BLaER1 treated with 17β-estradiol and CSF1 and Interleukin-3, amounts not matched to agents 10 nM and 100 nM (cell line): Measurements from ENCODE around the gene OMP.
A peak's percentile ranks its signal among the peaks of the same experiment; 100 is the strongest.

Experiments used
- H3K27ac ChIP-seq, 11 experiments: shearing (Covaris generic); formaldehyde crosslinking; 2 replicates each; pipeline ENCODE4 v1.8.1; 2022
- H3K27me3 ChIP-seq, 11 experiments: shearing (Covaris generic); formaldehyde crosslinking; 2 replicates each; pipeline ENCODE4 v1.8.1; 2022
- H3K36me3 ChIP-seq, 11 experiments: shearing (Covaris generic); formaldehyde crosslinking; 2 replicates each; pipeline ENCODE4 v1.8.1; 2022
- H3K4me1 ChIP-seq, 10 experiments: shearing (Covaris generic); formaldehyde crosslinking; 2 replicates each; pipeline ENCODE4 v1.8.1; 2022
- H3K4me2 ChIP-seq, 11 experiments: shearing (Covaris generic); formaldehyde crosslinking; 2 replicates each; pipeline ENCODE4 v1.8.1; 2022
- H3K4me3 ChIP-seq, 10 experiments: shearing (Covaris generic); formaldehyde crosslinking; 2 replicates each; pipeline ENCODE4 v1.8.1; 2022
- H3K9ac ChIP-seq, 11 experiments: shearing (Covaris generic); formaldehyde crosslinking; 2 replicates each; pipeline ENCODE4 v1.8.1; 2022
- H3K9me3 ChIP-seq, 11 experiments: shearing (Covaris generic); formaldehyde crosslinking; replicated peaks in 1 of 11; 2 replicates each; pipeline ENCODE4 v1.8.1; 2022
- H4K20me1 ChIP-seq, 11 experiments: shearing (Covaris generic); formaldehyde crosslinking; 2 replicates each; pipeline ENCODE4 v1.8.1; 2022
- Cebpa-rat ChIP-seq, 11 experiments: shearing (Covaris generic); IDR thresholded peaks; 2 replicates each; pipeline ENCODE4 v1.8.1; 2022

OMP gene

GRCh38 chr11:77129069-77129841, 26.6 kb downstream of the OMP start:
- H3K4me2 ChIP-seq: peak overlapping the region in 4 of 11 experiments; percentile 78 to 87 (median 84); a peak in 4 of 22 replicates
- H4K20me1 ChIP-seq: peaks cover 0 to 6% (median 0%) of the 10 kb centered on the region in 11 experiments; a peak in 2 of 22 replicates
- H3K36me3 ChIP-seq: no peaks in the 10 kb centered on the region
- peaks cover 0 to 11% (median 0%) of the 10 kb centered on the region in 11 experiments; a peak in 8 of 22 replicates for H3K9me3 ChIP-seq
- no peak for TF ChIP-seq Cebpa-rat (IDR thresholded peaks at IDR 0.05)
- no peak overlapping the region for H3K9ac ChIP-seq
- H3K4me3 ChIP-seq: no peak overlapping the region
- peaks cover 25 to 83% (median 67%) of the 10 kb centered on the region in 10 experiments for H3K4me1 ChIP-seq
- H3K27ac ChIP-seq: no peak overlapping the region
- H3K27me3 ChIP-seq: no peaks in the 10 kb centered on the region

- H3K4me1 ChIP-seq: peaks cover 25 to 75% (median 61%) of the 10 kb centered on the region in 10 experiments
Observed at GRCh38 chr11:77129842-77130756, 27.5 kb downstream of the OMP start.

GRCh38 chr11:77130763-77131513, 28.3 kb downstream of the OMP start:
- H3K27ac ChIP-seq: peak overlapping the region in 3 of 11 experiments; percentile 5 to 36 (median 11); a peak in 4 of 22 replicates
- TF ChIP-seq Cebpa-rat (IDR thresholded peaks at IDR 0.05): no peak
- peak overlapping the region; percentile 10 to 59 (median 44); a peak in 18 of 22 replicates for H3K4me2 ChIP-seq
- H3K9ac ChIP-seq: peak overlapping the region in 4 of 11 experiments; percentile 11 to 33 (median 23); a peak in 2 of 22 replicates
- peaks cover 0 to 11% (median 0%) of the 10 kb centered on the region in 11 experiments; a peak in 8 of 22 replicates for H3K9me3 ChIP-seq
- H3K4me3 ChIP-seq: no peak overlapping the region
- peaks cover 0 to 6% (median 0%) of the 10 kb centered on the region in 11 experiments; a peak in 2 of 22 replicates for H4K20me1 ChIP-seq
- peaks cover 30 to 75% (median 64%) of the 10 kb centered on the region in 10 experiments for H3K4me1 ChIP-seq
- no peaks in the 10 kb centered on the region for H3K27me3 ChIP-seq
- no peaks in the 10 kb centered on the region for H3K36me3 ChIP-seq

More at GRCh38 chr11:77129842-77130756, 27.5 kb downstream of the OMP start:
- Histone ChIP-seq H3K9me3 (peaks cover 0 to 11% (median 0%) of the 10 kb centered on the region in 11 experiments; a peak in 8 of 22 replicates), H3K27ac (peak overlapping the region in 1 of 11 experiments; percentile 21; a peak in 1 of 22 replicates), H3K9ac (peak overlapping the region in 4 of 11 experiments; percentile 11 to 33 (median 23); a peak in 4 of 22 replicates), H3K4me3 (no peak overlapping the region), H3K36me3 (no peaks in the 10 kb centered on the region), H3K4me2 (peak overlapping the region in 9 of 11 experiments; percentile 3 to 59 (median 48); a peak in 15 of 22 replicates), H3K27me3 (no peaks in the 10 kb centered on the region), H4K20me1 (peaks cover 0 to 6% (median 0%) of the 10 kb centered on the region in 11 experiments; a peak in 2 of 22 replicates)
- no peak for TF ChIP-seq Cebpa-rat (IDR thresholded peaks at IDR 0.05)

- Histone ChIP-seq H3K4me1 (peaks cover 37 to 75% (median 66%) of the 10 kb centered on the region in 10 experiments), H3K9me3 (peaks cover 0 to 11% (median 0%) of the 10 kb centered on the region in 11 experiments; a peak in 8 of 22 replicates), H3K36me3 (no peaks in the 10 kb centered on the region), H4K20me1 (peaks cover 0 to 6% (median 0%) of the 10 kb centered on the region in 11 experiments; a peak in 2 of 22 replicates), H3K4me3 (no peak overlapping the region), H3K27me3 (no peaks in the 10 kb centered on the region), H3K9ac (0 out of 22 replicates have a peak overlapping the region, but pooled peaks of 1 of the 11 experiments have one; percentile 15), H3K27ac (peak overlapping the region in 2 of 11 experiments; percentile 5 to 36; a peak in 1 of 22 replicates), H3K4me2 (peak overlapping the region; percentile 10 to 59 (median 44); a peak in 19 of 22 replicates)
- no peak for TF ChIP-seq Cebpa-rat (IDR thresholded peaks at IDR 0.05)
Observed at GRCh38 chr11:77131560-77131959, 28.9 kb downstream of the OMP start.

GRCh38 chr11:77135069-77135468, 32.4 kb downstream of the OMP start:
- TF ChIP-seq Cebpa-rat (IDR thresholded peaks at IDR 0.05): no peak

GRCh38 chr11:77136074-77136473, 33.4 kb downstream of the OMP start:
- H3K4me3 ChIP-seq: no peak overlapping the region
- TF ChIP-seq Cebpa-rat (IDR thresholded peaks at IDR 0.05): no peak
- peaks cover 65 to 76% (median 72%) of the 10 kb centered on the region in 10 experiments for H3K4me1 ChIP-seq
- H3K27me3 ChIP-seq: peaks cover 0 to 19% (median 8%) of the 10 kb centered on the region in 11 experiments; a peak in 11 of 22 replicates
- H3K27ac ChIP-seq: peak overlapping the region in 6 of 11 experiments; percentile 3 to 51 (median 30); a peak in 8 of 22 replicates
- peaks cover 0 to 11% (median 0%) of the 10 kb centered on the region in 11 experiments; a peak in 8 of 22 replicates for H3K9me3 ChIP-seq
- no peaks in the 10 kb centered on the region for H4K20me1 ChIP-seq
- no peak overlapping the region; a peak in 1 of 22 replicates for H3K9ac ChIP-seq
- H3K36me3 ChIP-seq: no peaks in the 10 kb centered on the region
- peak overlapping the region; percentile 49 to 98 (median 93) for H3K4me2 ChIP-seq

More at GRCh38 chr11:77135069-77135468, 32.4 kb downstream of the OMP start:
- no peak overlapping the region for H3K27ac ChIP-seq
- peak overlapping the region in 6 of 11 experiments; percentile 87 to 98 (median 94); a peak in 7 of 22 replicates for H3K4me2 ChIP-seq
- H3K36me3 ChIP-seq: no peaks in the 10 kb centered on the region
- peaks cover 0 to 19% (median 8%) of the 10 kb centered on the region in 11 experiments; a peak in 11 of 22 replicates for H3K27me3 ChIP-seq
- peaks cover 55 to 76% (median 72%) of the 10 kb centered on the region in 10 experiments for H3K4me1 ChIP-seq
- H3K4me3 ChIP-seq: no peak overlapping the region
- no peaks in the 10 kb centered on the region for H4K20me1 ChIP-seq
- H3K9me3 ChIP-seq: peaks cover 0 to 11% (median 0%) of the 10 kb centered on the region in 11 experiments; a peak in 8 of 22 replicates
- no peak overlapping the region for H3K9ac ChIP-seq

- H3K4me1 ChIP-seq: peaks cover 62 to 76% (median 71%) of the 10 kb centered on the region in 10 experiments
- no peak for TF ChIP-seq Cebpa-rat (IDR thresholded peaks at IDR 0.05)
Observed at GRCh38 chr11:77136784-77137420, 34.3 kb downstream of the OMP start.

More at GRCh38 chr11:77136784-77137420, 34.3 kb downstream of the OMP start:
- Histone ChIP-seq H3K9me3 (peaks cover 0 to 11% (median 0%) of the 10 kb centered on the region in 11 experiments; a peak in 8 of 22 replicates), H3K4me2 (peak overlapping the region; percentile 49 to 98 (median 93)), H3K9ac (no peak overlapping the region; a peak in 1 of 22 replicates), H3K27me3 (peaks cover 0 to 19% (median 8%) of the 10 kb centered on the region in 11 experiments; a peak in 11 of 22 replicates), H4K20me1 (peaks cover 0 to 2% (median 0%) of the 10 kb centered on the region in 11 experiments; a peak in 1 of 22 replicates), H3K36me3 (no peaks in the 10 kb centered on the region), H3K4me3 (no peak overlapping the region), H3K27ac (peak overlapping the region in 5 of 11 experiments; percentile 3 to 48 (median 20); a peak in 4 of 22 replicates)
